Activated T-cell treated with anti-CD3 and anti-CD28 coated beads for 1 hour (primary cell): ENCODE results near the gene MED12L.
"Not testable (repeated sequence)": the region's sequence is repeated elsewhere in the genome, so short reads cannot be mapped to it uniquely, and the experiment has no call there.

Experiments used
- DNase-seq: peaks from one replicate; pipeline ENCODE4 v3.0.0-alpha.2; 2020; ENCODE audit warnings: low read depth

The MED12L gene

DNA sequence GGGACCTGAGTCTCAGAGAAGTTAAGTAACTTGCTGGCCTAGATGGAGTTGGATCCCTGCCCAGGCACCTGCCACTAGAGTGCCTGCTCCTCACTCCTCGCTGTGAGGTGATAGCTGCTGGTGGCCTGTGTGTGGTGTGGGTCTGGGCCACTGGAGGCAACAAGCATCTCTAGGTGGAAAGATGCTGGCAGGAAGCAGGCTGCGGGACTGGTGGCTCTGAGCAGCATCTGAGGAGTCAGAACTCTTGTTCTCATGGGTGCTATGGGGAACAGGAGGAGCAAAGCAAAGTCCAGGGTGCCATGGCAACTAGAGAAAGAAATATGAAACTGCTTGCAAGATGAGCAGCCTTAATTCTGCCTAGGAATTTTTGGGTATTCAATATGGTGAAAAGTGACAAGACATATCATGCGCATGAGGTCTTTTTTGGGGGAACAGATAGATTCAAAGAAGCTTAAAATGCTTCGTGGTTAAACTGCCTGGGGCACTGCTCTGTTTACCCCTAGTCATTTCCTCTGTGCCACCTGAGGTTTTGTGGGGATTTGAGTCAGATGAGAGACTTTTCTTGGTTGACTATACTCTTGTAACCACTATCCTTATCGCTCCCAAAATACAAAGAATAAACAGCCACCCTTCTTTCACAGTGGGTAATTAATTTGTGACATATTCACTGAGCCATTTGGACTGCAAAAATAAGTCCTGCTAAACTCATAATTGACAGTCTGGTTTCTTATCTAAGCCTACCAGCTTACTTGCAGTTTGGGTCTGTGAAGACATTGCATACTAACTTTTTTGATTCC is 50.3 kb downstream of the MED12L start:
- peak; percentile 11 for DNase-seq

DNA sequence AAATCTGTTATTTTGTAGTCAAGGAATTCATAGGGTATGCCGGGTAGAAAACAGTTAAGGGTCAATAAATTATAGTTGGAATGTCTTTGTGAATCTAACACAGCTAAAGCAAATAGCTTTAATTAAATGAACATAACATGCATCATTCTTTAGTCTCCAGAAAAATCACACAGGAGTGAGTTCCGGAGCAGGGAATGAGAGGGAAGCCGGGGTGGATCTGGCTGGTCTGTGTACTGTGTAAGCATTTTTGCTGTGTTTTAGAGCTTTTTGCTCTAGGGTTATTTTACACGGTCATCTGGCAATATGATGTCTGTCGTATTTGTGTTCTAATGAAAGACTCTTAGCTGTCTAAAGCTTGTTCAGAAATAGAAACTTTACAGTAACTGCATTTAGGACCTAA is 57.5 kb downstream of the MED12L start:
- DNase-seq, result no peak

DNA sequence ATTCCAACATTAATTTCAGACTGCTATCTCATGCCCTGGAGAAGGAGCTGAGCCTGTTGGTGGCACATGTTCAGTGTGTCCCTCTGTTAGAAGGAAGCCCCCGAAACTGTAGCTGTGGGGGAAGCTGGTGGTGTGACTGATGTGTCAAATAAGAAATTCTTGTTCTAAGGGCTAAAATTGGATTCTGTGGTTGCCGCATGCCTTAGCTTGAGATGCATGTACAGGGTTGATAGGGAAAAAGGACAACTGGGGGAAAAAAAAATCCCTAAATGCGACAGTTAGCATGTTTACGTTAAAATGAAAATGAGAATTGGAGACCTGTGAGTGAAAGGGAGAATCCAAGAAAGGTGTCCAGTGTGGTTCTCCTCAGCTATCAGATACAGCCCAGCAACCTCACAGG is 58.6 kb downstream of the MED12L start:
- no peak for DNase-seq

DNA sequence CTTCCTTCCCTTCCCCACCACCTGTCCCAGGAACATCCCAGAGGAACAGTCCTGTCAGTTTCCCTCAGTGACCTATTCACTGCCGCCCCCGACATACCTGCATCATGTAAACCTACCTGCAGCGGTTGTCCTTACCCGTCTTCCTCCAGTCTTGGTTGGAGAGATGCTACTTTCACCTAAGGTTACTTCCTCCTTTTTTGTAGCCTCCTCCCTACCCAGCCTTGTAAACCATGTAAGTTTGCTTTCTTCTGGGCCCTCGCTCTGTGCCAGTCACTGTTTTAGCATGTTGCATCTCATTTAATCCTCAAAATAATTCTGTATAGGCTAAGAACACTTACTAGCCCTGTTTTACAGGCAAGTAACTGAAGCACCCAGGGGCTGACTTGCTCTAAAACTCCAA is 59.3 kb downstream of the MED12L start:
- no peak for DNase-seq

DNA sequence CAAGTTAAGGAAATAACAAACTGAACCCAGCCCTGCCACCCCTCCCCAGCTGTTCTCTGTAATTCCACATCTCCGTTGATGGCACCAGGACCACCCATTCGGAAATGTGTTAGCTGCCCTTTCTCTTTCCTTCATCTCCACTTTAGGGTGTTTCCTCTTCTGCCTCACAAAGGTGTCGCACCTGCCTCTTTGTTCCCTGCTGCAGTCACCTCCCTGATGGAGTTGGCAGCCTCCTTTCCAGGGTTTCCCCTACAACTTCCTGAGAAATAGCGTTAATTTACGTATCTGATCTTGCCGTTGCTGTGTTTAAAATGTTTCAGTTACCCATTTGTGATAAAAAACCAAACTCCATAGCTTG is 60.2 kb downstream of the MED12L start:
- no peak for DNase-seq

DNA sequence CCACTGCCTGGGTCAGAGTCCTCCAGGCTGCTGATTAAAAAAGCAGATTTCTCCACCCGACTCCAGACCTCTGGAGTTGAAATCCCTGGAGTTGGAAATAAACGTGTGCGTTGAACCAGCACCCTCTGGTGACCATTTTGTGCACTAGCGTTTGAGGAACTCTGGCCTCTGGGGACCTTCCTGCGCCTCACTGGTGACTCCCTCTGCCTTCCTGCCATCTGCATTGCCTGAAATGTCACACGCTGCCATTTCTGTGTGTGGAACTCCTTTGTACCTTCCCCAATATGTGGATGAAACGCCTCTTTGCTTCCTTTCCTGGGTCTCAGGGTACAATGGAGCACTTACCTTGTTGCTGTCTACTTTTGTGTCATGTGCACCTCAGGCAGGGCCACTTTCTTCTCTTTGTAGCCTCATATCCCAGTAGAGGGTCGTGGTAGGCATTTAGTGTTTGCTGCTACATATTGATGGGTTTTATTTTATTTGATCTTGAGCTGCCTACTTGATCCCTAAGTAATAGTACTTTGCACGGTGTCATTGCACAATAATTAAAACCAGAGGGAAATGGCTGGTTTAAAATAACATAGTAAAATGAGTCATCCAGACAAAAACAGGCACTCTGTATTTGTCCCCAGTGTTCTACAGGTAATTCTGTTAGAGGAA is 60.7 kb downstream of the MED12L start:
- peak; percentile 20 for DNase-seq

DNA sequence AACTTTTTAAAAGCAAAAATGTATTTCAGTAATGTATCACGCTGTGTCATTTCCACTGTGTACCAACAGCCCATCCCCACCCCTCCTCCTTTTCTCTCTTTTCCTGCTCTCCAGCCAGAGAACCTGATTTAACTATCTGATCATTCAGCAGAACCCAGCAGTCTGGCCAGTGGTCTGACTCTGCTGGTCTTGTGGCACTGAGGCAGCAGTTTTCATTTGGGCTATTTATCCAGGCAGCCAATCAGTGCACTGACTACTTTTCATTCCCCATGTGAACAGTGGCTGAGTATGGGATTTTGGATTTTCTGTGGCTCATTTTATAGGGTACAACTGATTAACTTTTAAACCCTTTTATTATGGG is 61.2 kb downstream of the MED12L start:
- DNase-seq, result no peak

DNA sequence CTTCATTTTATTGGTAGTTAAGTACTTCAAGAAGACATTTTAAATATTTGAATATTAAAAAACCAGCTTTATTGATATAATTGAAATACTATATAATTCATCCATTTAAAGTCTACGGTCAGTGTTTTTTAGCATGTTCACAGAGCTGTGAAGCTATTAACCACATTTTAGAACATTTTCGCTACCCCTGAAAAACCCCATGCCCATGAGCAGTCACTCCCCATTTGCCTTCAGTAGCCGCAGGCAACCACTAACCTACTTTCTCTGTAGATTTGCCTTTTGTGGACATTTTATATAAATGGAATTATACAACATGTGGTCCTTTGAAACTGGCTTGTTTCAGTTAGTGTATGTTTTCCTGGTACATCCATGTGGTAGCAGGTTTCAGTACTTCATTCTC is 61.8 kb downstream of the MED12L start:
- DNase-seq, result no peak

DNA sequence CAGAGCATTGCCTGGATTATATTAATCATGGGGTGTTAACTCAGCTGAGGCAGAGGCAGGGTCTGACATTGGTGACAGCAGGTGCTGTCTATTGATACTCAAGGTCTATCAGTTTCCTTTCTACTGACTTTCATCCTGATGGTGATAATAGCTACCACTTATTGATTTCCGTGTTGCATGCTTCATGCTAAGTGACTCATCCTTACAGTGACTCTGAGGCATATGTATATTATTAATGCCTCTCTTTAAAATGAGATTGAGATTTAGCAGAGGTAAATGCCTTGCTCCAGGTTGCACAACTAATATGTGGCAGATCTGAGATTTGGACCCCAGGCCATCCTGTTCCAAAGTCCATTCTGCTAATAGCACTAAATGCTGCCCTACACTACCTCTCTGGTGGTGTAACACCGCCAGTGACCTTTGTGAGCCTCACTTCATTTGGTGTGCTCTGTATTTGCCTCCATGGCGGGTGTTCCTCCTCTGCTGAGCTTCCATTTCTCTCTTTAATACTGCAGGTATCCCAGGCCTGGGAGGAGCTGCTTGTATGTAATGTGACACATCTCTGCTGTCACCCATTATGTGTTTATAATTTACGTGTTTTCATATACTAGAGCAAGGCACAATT is 67.1 kb downstream of the MED12L start:
- no peak for DNase-seq

DNA sequence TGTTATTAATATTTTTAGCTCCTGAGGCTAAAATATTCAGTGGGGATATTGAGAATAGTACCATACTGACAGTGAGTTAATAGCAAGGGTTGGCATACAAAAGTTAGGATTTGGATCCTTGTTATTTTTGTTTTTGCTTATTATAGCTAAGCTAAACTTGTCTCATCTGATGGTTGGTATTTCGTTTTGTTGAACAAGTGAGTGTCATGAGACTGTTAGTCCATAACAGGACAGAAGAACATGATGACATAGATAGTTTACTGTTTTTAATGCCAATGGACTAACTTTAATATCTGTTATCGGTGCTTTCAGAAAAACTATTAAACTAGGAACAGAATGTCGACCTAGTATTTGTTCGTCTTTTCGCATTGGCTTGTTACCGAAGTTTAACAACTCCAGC is 69.1 kb downstream of the MED12L start:
- no peak for DNase-seq

DNA sequence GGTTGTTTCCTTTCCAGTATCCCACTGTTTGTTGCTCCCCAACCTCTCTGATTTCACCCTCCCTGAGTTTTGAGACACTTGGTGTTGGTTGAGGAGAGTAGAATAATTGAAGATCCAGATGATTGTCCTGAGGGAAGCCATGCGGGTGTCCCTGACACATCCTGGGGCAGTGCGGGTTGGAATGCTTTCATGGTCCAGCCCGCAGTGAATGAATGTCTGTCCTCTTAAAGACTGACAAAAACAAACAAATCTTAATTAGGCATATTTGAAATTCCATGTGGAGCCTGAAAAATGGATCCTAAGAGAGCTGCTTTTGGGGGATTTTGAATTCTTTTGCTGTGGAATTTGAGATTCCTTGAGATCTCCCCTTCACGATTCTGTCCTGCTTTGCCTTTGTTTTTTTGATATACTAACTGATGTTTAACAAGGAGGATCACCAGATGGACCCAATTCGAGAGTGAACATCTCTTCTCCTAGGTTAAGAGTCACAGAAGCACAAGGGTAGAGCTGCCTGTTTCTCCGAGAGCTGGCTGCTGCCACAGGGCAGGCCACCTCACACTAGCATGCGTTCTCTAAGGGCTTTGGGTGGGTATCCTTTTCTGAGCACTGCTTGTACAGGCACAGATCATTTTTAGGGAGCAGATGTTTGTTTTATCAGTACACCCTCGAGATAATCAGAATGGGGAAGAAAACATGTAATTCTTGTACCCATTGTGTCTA is 70.1 kb downstream of the MED12L start:
- DNase-seq, result no peak

DNA sequence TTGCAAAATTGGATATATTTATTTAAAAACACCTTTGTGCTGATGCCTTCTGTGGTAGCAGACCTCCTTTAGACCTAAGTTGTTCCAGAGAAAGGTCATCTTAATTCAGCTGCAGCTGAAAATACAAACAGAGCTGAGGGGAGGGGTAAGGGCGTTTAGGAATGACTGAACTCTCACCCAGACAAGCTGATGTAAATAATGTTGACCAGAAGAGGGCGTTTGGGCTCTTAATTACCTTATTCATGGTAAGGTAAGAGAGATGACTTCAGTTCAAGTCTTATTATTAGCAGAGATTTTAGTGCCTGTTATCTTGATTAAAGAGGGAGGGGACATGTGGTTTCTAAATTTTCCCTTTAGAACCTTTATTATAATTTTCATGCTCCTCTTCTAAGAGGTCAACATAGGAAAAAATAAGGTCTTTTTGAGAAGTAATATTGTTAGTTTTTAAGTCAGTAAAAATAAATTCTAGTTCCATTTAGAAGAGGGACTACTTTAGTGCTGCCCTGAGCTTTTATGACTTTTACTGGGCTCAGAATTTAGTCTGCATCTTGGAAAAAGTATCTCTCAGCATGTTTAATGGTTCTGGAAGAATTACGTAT is 71.3 kb downstream of the MED12L start:
- DNase-seq, result no peak

DNA sequence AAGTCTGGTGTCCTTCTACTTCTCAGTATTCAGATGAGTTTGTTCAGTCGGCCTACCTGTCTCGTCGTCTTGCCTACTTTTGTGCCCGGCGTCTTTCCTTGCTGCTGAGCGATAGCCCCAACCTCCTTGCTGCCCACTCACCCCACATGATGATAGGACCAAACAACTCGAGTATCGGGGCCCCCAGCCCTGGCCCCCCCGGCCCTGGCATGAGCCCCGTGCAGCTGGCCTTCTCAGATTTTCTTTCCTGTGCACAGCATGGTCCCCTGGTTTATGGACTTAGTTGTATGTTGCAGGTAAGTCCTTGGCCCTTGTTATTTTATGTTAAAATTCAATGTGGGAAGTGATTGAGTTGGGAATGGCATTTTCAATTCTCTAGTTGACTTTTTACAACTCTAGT is 74.3 kb downstream of the MED12L start:
- DNase-seq, result no peak

DNA sequence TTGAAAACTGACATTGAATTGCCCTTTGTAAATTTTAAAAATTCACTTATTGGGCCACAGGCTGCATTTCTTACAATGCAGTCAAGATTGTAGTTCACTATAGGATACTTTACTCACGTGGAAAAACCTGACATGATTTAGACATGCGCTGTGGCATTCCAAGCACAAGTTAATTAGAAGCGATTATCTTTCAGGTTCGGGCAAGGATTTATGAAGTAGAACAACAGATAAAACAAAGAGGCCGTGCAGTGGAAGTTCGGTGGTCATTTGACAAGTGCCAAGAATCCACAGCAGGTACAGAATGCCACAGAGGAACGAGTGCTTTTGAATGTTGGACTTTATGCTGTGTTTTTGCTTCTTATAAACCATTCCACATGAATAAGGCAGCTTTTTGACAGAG is 79.8 kb downstream of the MED12L start:
- no peak for DNase-seq

DNA sequence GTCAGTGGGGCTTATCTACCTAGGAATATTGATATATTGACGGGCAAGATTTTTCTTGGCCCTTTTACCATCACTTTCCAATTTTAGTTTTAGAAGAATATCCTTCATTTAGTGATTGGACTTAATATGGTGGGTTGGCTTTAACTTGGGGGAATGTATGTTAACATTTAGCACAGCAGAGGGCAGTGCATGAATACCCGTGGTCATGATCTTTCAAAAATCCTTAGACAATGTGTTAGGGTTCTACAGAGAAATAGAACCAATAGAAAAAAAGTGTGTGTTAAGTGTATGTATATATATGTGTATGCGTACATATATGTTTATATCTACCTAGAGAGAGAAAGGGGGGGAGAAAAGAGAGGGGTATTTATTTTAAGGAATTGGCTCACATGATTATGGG is 80.7 kb downstream of the MED12L start:
- no peak for DNase-seq

DNA sequence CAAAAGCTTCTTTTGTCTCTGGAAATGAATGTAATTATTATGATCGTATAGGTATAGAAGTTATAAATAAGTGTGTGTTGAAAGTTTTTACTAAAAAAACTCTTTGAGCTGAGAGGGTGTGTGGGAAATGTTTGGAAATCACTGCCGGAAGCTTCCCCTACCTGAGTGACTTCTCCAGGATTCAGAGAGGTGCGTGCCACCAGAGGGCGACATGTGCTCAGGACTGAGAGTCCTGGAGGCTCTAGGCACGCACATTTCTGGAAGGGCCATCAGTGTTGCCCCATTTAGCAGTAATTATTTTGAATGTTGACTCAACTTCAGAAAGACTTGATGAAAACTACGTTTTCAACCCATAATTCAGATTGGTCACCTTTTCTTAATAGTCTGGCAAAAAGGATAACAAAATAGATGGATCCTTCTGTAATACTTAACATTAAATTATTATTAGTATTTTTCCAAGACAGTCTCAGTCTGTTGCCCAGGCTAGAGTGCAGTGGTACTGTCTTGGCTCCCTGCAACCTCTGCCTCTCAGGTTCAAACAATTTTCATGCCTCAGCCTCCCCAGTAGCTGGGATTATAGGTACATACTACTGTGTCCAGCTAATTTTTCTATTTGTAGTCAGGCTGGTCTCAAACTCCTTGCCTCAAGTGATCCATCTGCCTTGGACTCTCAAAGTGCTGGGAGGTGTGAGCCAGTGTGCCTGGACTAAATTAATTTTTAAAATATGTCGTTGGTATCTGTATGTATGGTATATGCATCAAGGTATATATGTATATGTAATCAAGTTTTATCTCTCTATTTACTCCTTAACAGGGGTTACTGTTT is 83.0 kb downstream of the MED12L start:
- DNase-seq, result peak; percentile 81

DNA sequence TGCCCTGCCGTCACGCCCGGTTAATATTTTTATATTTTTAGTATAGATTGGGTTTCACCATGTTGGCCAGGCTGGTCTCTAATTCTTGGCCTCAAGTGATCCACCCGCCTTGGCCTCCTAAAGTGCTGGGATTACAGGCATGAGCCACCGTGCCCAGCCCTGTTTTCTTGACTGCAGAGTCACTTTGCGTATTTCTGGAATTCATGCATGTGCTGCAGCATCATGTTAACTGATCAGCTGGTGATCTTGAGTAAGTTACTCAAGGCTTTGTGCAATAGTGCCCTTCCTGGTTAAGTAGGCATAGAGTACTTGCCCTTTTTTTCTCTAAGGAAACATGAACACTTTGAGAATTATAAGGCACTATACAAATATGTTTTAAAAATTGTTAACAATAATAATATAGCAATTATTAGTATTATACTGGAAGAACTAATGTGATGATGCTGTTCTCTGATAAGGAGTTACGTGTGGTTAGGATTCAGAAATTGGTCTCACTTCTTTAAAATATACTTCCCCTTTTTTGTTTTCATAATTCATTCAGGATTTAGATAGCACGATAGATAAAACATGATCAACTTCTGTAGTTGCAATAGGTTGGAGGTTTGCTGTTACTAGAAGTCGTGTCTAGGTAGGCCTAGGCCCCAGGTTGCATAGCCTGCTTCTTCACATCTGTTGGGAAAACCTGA is 83.9 kb downstream of the MED12L start:
- no peak for DNase-seq

DNA sequence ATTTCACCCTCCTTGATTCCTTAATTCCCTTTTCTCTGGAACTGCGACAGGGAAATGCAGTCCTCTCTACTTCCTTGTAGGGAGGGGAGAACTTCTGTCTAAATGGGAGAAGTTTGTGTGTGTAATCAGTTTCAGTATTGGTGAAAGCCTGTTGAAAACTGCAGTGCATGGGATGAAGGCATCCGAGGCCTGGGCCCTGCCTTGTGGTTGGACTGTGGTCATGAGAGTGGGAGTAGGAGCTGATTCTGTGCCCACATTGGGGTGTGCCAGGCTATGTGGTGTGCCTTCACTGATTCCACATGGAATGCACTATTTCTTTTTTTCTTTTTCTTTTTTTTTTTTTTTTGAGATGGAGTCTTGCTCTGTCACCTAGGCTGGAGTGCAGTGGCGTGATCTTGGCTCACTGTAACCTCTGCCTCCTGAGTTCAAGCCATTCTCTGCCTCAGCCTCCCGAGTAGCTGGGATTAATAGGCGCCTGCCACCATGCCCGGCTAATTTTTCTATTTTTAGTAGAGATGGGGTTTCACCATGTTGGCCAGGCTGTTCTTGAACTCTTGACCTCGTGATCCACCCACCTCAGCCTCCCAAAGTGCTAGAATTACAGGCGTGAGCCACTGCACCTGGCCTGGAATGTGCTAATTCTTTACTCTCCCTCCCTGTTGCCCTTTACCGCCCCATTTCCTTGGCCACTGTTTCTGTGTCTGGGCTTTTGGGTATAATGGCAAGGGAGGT is 84.7 kb downstream of the MED12L start:
- not testable (repeated sequence) for DNase-seq

DNA sequence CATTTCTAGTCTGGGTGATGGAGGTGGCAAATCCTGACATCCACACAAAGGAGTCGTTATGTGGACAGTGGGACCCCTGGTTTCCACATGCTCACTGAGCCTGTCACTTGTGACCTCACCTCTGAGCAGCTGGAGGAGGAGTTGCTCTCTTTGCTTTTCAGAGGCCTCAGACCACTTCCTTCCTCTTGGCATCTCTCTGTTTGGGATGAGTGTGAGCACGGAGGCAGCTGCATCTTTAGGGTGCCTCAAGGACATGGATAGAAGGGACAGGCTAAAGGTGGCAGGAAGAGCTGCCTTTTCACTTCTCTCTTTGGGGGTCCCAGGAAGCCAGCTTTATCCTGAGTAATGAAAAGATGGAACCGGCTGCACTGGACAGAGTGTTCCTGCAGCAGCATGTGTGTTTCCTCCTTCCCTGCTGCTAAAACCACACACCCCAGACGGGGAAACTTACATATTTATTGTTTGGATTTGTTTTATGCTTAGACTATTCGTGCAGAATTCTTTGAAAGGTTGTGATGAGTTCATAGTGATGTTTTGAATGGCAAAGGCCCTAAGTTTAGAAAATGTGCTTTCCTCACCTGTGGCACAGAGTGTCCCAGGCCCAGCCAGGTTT is 85.8 kb downstream of the MED12L start:
- no peak for DNase-seq

DNA sequence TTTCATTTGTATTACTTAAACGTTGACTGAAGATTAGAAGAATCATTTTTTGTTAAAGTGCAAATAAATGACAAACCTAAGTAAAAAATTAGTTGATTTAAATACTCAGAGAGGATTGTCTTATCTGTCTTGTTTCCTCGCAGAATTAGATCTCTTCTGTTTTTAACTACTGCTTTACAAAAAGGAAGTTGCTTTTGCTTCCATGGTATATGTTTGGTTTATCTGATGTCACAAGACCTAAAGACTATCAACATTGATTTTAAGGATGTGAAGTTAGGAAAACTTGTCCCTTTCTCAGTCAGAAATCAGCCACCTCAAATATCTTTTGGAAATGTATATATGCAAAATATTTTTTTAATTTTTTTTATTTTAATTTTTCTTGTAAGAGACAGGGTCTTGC is 88.9 kb downstream of the MED12L start:
- DNase-seq, result no peak
